Smooth muscle cell of the pulmonary artery (primary cell): ENCODE measurements around the gene METAP1. TPM values are rescaled to one million over a fixed set of nuclear protein-coding genes. Genes with fewer than 3 reads are reported as not detected.

Source experiments
- total RNA-seq: library from RNA; depleted of rRNA; stranded (reverse); fragments of >200 nt; gene quantifications from 2 replicates; pipeline ENCODE4 v1.2.3, GENCODE V29; 2014

METAP1 gene
- 27.0 and 29.5 TPM in 2 replicates for total RNA-seq

GRCh38 chr4:98995183-98996055 lies at the start of gene METAP1:
Gene METAP1, plus strand, starts transcription at chr4:98995721. Its CDS starts 33 bp downstream, at chr4:98995754.

GRCh38 chr4:99088481-99089365 lies 93.2 kb downstream of the METAP1 start, which contains the start of gene ADH5:
Gene ADH5, minus strand, starts transcription at chr4:99088788. Its CDS starts 88 bp downstream, at chr4:99088700.

Other genes with a start within 250 kb of the METAP1 start
- 108 and 136 TPM in 2 replicates for gene EIF4E, start 66.6 kb upstream of the METAP1 start, total RNA-seq
- gene ADH5, start 93.1 kb downstream of the METAP1 start, total RNA-seq, result 140 and 154 TPM in 2 replicates
- gene ADH4, start 148.6 kb downstream of the METAP1 start, total RNA-seq, result 0.10 TPM in 1 of 2 replicates, not detected in the other
- gene ADH6, start 223.5 kb downstream of the METAP1 start, total RNA-seq, result not detected in 2 replicates